ENCODE results near the gene PBX2.
A peak's percentile ranks its signal among the peaks of the same experiment; 100 is the strongest.

Gene PBX2

GRCh38 chr6:32170294-32170693, 19.7 kb downstream of the PBX2 start:
- DNase-seq, result no peak

GRCh38 chr6:32168807-32169591, 21.0 kb downstream of the PBX2 start:
- DNase-seq, result no peak

DNA sequence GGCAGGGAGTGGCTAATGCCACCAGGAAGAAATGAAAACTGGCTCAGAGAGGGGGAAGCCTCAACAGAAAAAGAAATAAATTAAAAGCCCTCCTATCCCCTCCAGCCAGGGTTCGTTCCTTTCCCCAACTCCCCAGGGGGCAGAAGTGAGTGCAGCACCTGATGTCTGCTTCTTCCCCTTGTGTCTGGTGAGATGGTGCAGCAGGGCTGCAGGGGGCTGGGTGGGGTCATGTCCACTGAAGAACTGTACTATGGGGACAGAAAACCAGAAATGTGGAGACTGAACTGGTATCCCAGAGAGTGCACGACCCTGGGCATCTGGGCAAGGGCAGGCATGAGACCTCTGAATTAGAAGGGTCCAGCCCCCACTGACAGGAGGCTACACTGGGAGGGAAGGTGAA, 21.7 kb downstream of the PBX2 start:
- no peak for DNase-seq

- peak; percentile 91 for DNase-seq
Measured at GRCh38 chr6:32167761-32168262, 22.2 kb downstream of the PBX2 start.

DNA sequence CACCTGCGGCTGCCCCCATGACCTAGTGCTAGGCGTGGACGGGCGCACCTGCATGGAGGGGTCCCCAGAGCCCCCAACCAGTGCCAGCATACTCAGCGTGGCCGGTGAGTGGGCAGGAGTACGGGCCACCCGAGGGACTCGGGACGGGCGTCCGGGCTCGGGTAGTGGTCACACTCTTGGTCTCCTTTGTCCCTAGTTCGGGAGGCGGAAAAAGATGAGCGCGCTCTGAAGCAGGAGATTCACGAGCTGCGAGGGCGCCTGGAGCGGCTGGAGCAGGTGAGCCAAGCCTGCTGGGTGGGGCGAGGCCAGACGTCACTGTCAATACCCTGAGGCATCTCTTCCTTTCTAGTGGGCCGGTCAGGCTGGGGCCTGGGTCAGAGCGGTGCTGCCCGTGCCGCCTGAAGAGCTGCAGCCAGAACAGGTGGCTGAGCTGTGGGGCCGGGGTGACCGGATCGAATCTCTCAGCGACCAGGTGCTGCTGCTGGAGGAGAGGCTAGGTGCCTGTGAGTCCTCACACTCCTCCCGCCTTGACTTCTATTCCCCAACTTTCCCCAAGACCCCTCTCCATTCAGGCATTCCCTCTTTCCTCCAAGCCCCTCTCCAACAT, 22.7 kb downstream of the PBX2 start:
- no peak for DNase-seq

DNA sequence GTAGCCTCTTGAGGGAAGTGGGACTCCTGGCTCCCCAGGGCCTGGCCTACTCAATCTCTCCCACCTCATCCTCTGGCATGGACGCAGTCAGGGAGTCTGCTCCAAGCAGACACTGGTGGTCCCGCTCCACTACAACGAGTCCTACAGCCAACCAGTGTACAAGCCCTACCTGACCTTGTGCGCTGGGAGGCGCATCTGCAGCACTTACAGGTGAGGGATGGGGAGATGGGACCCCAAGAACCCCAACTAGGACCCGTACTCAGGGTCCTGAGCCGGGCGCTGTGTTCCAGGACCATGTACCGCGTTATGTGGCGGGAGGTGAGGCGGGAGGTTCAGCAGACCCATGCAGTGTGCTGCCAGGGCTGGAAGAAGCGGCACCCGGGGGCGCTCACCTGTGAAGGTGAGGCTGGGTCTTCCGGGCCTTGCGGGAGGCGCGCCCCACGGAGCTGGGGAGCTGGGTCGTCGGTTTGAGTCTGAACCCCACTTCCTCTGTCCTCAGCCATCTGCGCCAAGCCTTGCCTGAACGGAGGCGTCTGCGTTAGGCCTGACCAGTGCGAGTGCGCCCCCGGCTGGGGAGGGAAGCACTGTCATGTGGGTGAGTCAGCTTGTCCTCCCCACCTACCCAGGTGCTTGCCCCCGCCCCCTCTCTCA, 23.5 kb downstream of the PBX2 start:
- DNase-seq, result no peak

DNA sequence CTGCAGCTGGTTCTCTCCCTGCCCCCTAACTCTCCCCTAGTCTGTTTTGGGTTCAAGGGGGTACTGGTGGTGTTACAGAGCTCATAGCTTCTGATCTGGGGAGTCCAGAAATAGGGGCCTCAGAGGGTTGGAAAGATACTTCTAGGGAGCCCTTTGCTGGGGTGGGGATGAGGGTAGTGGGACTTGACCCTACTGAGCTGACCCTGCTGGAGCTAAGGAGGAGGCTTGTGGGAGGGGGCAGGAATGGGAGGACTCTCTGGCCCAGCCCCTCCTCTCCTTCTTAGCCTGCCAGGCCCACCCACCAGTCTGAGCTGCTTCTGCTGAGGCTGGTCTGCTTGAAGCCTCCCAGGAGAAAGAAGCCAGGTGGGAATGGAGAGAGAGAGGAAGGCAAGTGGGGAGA, 25.7 kb downstream of the PBX2 start, which contains the start of gene EGFL8:
EGFL8 (plus strand) TSS at position 301 of the 400 bp plus-strand sequence. CDS start 1,571 bp downstream, outside the sequence.
- DNase-seq, result no peak

- no peak for DNase-seq
Measured at GRCh38 chr6:32163559-32164258, 26.3 kb downstream of the PBX2 start.

DNA sequence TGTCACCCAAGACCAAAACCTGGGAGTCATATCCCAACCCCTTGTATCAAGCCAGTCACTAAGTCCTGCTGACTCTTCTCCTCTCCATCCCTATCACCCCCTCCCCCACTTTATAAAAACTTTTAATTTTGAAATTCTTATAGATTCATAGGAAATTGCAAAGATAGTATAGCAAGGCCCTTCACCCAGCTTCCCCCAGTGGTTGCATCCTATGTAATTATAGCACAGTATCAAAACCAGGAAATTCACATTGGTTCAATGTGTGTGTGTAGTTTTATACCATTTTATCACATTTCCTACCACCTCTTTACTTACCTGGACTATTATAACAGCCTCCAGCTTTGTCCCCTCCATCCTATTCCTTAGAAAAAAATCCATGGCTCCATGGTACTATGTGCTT, 31.9 kb downstream of the PBX2 start:
- no peak for DNase-seq

DNA sequence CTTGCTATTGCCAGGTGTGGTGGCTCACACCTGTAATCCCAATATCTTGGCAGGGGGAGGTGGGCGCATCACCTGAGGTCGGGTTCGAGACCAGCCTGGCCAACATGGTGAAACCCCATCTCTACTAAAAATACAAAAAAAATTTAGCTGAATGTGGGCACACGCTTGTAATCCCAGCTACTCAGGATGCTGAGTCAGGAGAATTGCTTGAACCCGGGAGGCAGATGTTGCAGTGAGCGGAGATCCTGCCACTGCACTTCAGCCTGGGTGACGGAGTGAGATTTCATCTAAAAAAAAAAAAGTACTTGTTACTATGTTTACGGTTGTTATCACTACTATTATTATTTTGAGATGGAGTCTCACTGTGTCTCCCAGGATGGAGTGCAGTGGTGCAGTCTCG, 33.1 kb downstream of the PBX2 start:
- no peak for DNase-seq

GRCh38 chr6:32154514-32155161, 35.4 kb downstream of the PBX2 start:
- no peak for DNase-seq

- peak; percentile 96 for DNase-seq
Measured at GRCh38 chr6:32153564-32154513, 36.2 kb downstream of the PBX2 start, which contains the start of gene PPT2. TSS of gene PPT2 (plus strand) at chr6:32154141. CDS start at chr6:32154595, 454 bp downstream.

- no peak for DNase-seq
Measured at GRCh38 chr6:32152769-32153563, 37.0 kb downstream of the PBX2 start.

- peak; percentile 9 for DNase-seq
Measured at GRCh38 chr6:32151863-32152768, 37.9 kb downstream of the PBX2 start, which contains the start of gene PRRT1. TSS of gene PRRT1 (minus strand) at chr6:32151939. CDS start at chr6:32151827, 112 bp downstream.

GRCh38 chr6:32151181-32151862, 38.7 kb downstream of the PBX2 start:
- DNase-seq, result peak; percentile 8

GRCh38 chr6:32149932-32150870, 39.8 kb downstream of the PBX2 start:
- DNase-seq, result no peak

DNA sequence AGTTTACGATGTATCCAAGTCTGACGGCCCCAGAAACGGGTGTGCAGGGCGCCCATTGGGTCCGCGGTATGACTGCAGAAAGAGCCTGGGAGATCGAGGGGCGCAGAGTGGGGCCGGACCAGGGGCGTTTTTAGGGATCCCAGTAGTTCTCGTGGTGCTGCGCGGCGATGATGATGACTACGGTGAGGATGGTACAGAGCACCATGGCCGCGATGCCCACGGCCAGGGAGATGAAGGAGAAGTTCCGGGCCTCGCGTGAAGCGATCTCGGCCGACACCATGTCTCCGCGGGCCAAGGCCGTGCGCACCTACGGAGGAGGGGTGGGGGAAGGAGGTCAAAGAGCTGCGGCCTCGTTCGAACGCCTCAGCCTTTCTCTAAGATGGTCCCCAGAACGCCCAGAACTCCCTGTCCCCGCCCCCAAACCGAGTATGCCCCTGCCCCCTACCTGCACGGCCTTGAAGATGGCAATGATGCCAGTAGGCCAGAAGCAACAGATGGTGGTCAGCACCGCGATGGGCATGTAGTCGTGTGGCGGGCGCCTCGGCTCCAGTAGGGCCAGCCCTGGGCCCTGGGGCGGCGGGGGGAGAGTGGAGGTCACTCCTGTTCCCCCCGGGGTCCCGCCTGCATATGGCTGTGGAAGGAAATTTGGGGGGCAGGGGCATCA, 40.8 kb downstream of the PBX2 start:
- peak; percentile 8 for DNase-seq
